Upper lobe of left lung (tissue), 4 donors: ENCODE measurements around the gene C10orf67.

Experiments
- CTCF ChIP-seq, 6 experiments: fragments of 450-650 bp in 4 of 6; fragments of 200-600 bp in 2 of 6; sonication (generic) in 2 of 6; IDR thresholded peaks; one replicate each; pipeline ENCODE4 v1.5.1; 2016 to 2019; ENCODE audit warnings: antibody characterized with exemption in 6 of 6
- EP300 ChIP-seq, 4 donors: sonication (generic); formaldehyde crosslinking; IDR thresholded peaks; one replicate each; pipeline ENCODE4 v1.5.1; 2017; ENCODE audit warnings: antibody characterized with exemption in 4 of 4, control low read depth in 2 of 4
- POLR2A ChIP-seq, 4 donors: fragments of 450-650 bp; IDR thresholded peaks; one replicate each; pipeline ENCODE4 v1.5.1; 2016 to 2017; ENCODE audit warnings: antibody characterized with exemption in 4 of 4, mild to moderate bottlenecking in 2 of 4
- POLR2AphosphoS5 ChIP-seq, 2 donors: sonication (generic); formaldehyde crosslinking; IDR thresholded peaks; one replicate each; pipeline ENCODE4 v1.5.1; 2017; ENCODE audit warnings: antibody characterized with exemption in 2 of 2

- TF ChIP-seq CTCF (IDR thresholded peaks at IDR 0.05) (no peak), POLR2AphosphoS5 (IDR thresholded peaks at IDR 0.05) (no peak), EP300 (IDR thresholded peaks at IDR 0.05) (no peak), POLR2A (IDR thresholded peaks at IDR 0.05) (no peak)
These were observed 127.1 kb downstream of the C10orf67 start for GRCh38 chr10:23217471-23217870.
